Trophoblast cell (in vitro differentiated cells and primary cell): ENCODE results near the gene NLRP1.

Source experiments
- DNase-seq, 2 donors: peaks; one replicate each; pipeline ENCODE4 v3.0.0-alpha.2; 2016
- H2AFZ ChIP-seq: 2 replicates; pipeline ENCODE4 v1.6.1; 2013; ENCODE audit warnings: low read length, moderate library complexity, mild to moderate bottlenecking; ENCODE audit not compliant: insufficient read depth, poor library complexity
- H2AK5ac ChIP-seq: 2 replicates; pipeline ENCODE4 v1.6.1; 2013; ENCODE audit warnings: mild to moderate bottlenecking, low read length
- H2BK120ac ChIP-seq: 2 replicates; pipeline ENCODE4 v1.6.1; 2013; ENCODE audit warnings: low read length, mild to moderate bottlenecking, moderate library complexity; ENCODE audit not compliant: insufficient read depth, poor library complexity
- H2BK12ac ChIP-seq: 2 replicates; pipeline ENCODE4 v1.6.1; 2013; ENCODE audit warnings: mild to moderate bottlenecking, low read length, moderate library complexity
- H2BK5ac ChIP-seq: 2 replicates; pipeline ENCODE4 v1.6.1; 2013; ENCODE audit warnings: low read length, low read depth, moderate library complexity, mild to moderate bottlenecking; ENCODE audit not compliant: poor library complexity
- H3K14ac ChIP-seq: 2 replicates; pipeline ENCODE4 v1.6.1; 2013; ENCODE audit warnings: mild to moderate bottlenecking, low read length
- H3K18ac ChIP-seq: 2 replicates; pipeline ENCODE4 v1.6.1; 2013; ENCODE audit warnings: mild to moderate bottlenecking, low read length
- H3K23ac ChIP-seq: 2 replicates; pipeline ENCODE4 v1.6.1; 2013; ENCODE audit warnings: low read length
- H3K27ac ChIP-seq: 2 replicates; pipeline ENCODE4 v1.5.1; 2013; ENCODE audit warnings: low read depth, mild to moderate bottlenecking, inconsistent platforms, low read length, moderate library complexity
- H3K27me3 ChIP-seq: 2 replicates; pipeline ENCODE4 v1.6.1; 2013; ENCODE audit warnings: inconsistent platforms, mild to moderate bottlenecking, low read length, moderate library complexity; ENCODE audit not compliant: insufficient read depth
- H3K36me3 ChIP-seq, 2 experiments: 1 replicate in 1 of 2; 2 replicates in 1 of 2; pipeline ENCODE4 v1.6.1; 2013; ENCODE audit warnings: low read length in 2 of 2, mild to moderate bottlenecking in 2 of 2, moderate library complexity in 1 of 2; ENCODE audit not compliant: insufficient read depth in 2 of 2, control insufficient read depth in 1 of 2
- H3K4ac ChIP-seq: 2 replicates; pipeline ENCODE4 v1.6.1; 2013; ENCODE audit warnings: low read depth, mild to moderate bottlenecking, low read length, moderate library complexity
- H3K4me1 ChIP-seq, 2 experiments: 1 replicate in 1 of 2; 2 replicates in 1 of 2; pipeline ENCODE4 v1.6.1; 2013; ENCODE audit warnings: low read length in 2 of 2, mild to moderate bottlenecking in 2 of 2, moderate library complexity in 1 of 2; ENCODE audit not compliant: insufficient read depth in 2 of 2, control insufficient read depth in 1 of 2
- H3K4me2 ChIP-seq: 2 replicates; pipeline ENCODE4 v1.6.1; 2013; ENCODE audit warnings: inconsistent platforms, mild to moderate bottlenecking, low read length, moderate library complexity
- H3K4me3 ChIP-seq: 2 replicates; pipeline ENCODE4 v1.5.1; 2013; ENCODE audit warnings: mild to moderate bottlenecking, low read depth, low read length, inconsistent platforms
- H3K79me1 ChIP-seq: one replicate; pipeline ENCODE4 v1.6.1; 2013; ENCODE audit warnings: low read length
- H3K79me2 ChIP-seq: 2 replicates; pipeline ENCODE4 v1.6.1; 2013; ENCODE audit warnings: low read length, mild to moderate bottlenecking; ENCODE audit not compliant: control insufficient read depth, insufficient read depth, poor library complexity
- H3K9ac ChIP-seq: 2 replicates; pipeline ENCODE4 v1.6.1; 2013; ENCODE audit warnings: mild to moderate bottlenecking, low read length
- H3K9me3 ChIP-seq: 2 replicates; pipeline ENCODE4 v1.6.1; 2013; ENCODE audit warnings: low read depth, mild to moderate bottlenecking, control low read depth, inconsistent platforms, low read length; ENCODE audit not compliant: insufficient read depth
- H4K12ac ChIP-seq: 2 replicates; pipeline ENCODE4 v1.6.1; 2013; ENCODE audit warnings: low read depth, mild to moderate bottlenecking, low read length, moderate library complexity
- H4K8ac ChIP-seq: 2 replicates; pipeline ENCODE4 v1.6.1; 2013; ENCODE audit warnings: low read depth, mild to moderate bottlenecking, low read length, moderate library complexity
- H4K91ac ChIP-seq: one replicate; pipeline ENCODE4 v1.6.1; 2013; ENCODE audit warnings: low read depth, mild to moderate bottlenecking, low read length, moderate library complexity
- WGBS: extraction: QIAGEN DNeasy Blood & Tissue Kit; methylation state at CpG from one replicate; pipeline ENCODE4 v1.1.7; 2013; ENCODE audit warnings: missing lambda C conversion rate; ENCODE audit not compliant: insufficient read length, insufficient coverage; ENCODE audit errors: extremely low coverage; 5-methylcytosine and 5-hydroxymethylcytosine counted together

The NLRP1 gene

GRCh38 chr17:5492970-5493369 lies 91.3 kb downstream of the NLRP1 start:
- Histone ChIP-seq H2BK5ac (no peak overlapping the region), H3K18ac (no peak overlapping the region), H3K79me1 (no peaks in the 10 kb centered on the region), H3K4me3 (no peak overlapping the region), H3K4me2 (no peak overlapping the region), H4K8ac (no peak overlapping the region), H2BK120ac (no peak overlapping the region), H4K12ac (no peak overlapping the region), H3K14ac (no peak overlapping the region), H4K91ac (no peak overlapping the region), H2BK12ac (no peak overlapping the region), H3K9me3 (no peaks in the 10 kb centered on the region), H2AK5ac (no peak overlapping the region), H2AFZ (no peak overlapping the region), H3K9ac (no peak overlapping the region), H3K4ac (no peak overlapping the region), H3K79me2 (no peaks in the 10 kb centered on the region), H3K27ac (no peak overlapping the region), H3K36me3 (peaks cover 5 to 6% of the 10 kb centered on the region in 2 experiments), H3K27me3 (no peaks in the 10 kb centered on the region), H3K23ac (no peak overlapping the region), H3K4me1 (no peaks in the 10 kb centered on the region)
- no peak for DNase-seq
- WGBS: no CpG with 5 or more reads among the region's 2 CpGs

- peaks cover 6 to 8% of the 10 kb centered on the region in 2 experiments for H3K36me3 ChIP-seq
- DNase-seq: no peak
Observed at GRCh38 chr17:5488752-5489151, 95.6 kb downstream of the NLRP1 start.

GRCh38 chr17:5486206-5487124 lies 97.8 kb downstream of the NLRP1 start, which contains the start of gene MIS12:
TSS of gene MIS12 (plus strand) at chr17:5486566. CDS start at chr17:5488863, 2,297 bp downstream.
- H3K9ac ChIP-seq: peak within 1 kb of the TSS; percentile 92
- peak within 1 kb of the TSS; percentile 91 for H4K12ac ChIP-seq
- H4K8ac ChIP-seq: peak within 1 kb of the TSS; percentile 98
- no peak within 1 kb of the TSS for H3K23ac ChIP-seq
- peaks cover 2% of the 10 kb centered on the region in 2 experiments for H3K4me1 ChIP-seq
- peak within 1 kb of the TSS; percentile 96 for H2BK120ac ChIP-seq
- peak within 1 kb of the TSS; percentile 13 for H2BK12ac ChIP-seq
- peak; percentile 98 for DNase-seq
- no CpG with 5 or more reads among the region's 77 CpGs for WGBS
- no peaks in the 10 kb centered on the region for H3K27me3 ChIP-seq
- H3K4ac ChIP-seq: peak within 1 kb of the TSS; percentile 99
- H3K18ac ChIP-seq: peak within 1 kb of the TSS; percentile 91
- peaks cover 11 to 16% of the 10 kb centered on the region in 2 experiments for H3K36me3 ChIP-seq
- peak within 1 kb of the TSS; percentile 99 for H3K4me3 ChIP-seq
- no peaks in the 10 kb centered on the region for H3K9me3 ChIP-seq
- H2AFZ ChIP-seq: peak within 1 kb of the TSS; percentile 97
- peaks cover 9% of the 10 kb centered on the region for H3K79me1 ChIP-seq
- H2BK5ac ChIP-seq: peak within 1 kb of the TSS; percentile 83
- H2AK5ac ChIP-seq: peak within 1 kb of the TSS; percentile 92
- H4K91ac ChIP-seq: peak within 1 kb of the TSS; percentile 92
- peak within 1 kb of the TSS; percentile 96 for H3K14ac ChIP-seq
- peaks cover 14% of the 10 kb centered on the region for H3K79me2 ChIP-seq
- H3K4me2 ChIP-seq: peak within 1 kb of the TSS; percentile 91
- peak within 1 kb of the TSS; percentile 96 for H3K27ac ChIP-seq

More at GRCh38 chr17:5488752-5489151, 95.6 kb downstream of the NLRP1 start:
- Histone ChIP-seq H3K4me1 (peaks cover 2% of the 10 kb centered on the region in 2 experiments), H3K14ac (no peak overlapping the region), H2BK12ac (no peak overlapping the region), H2AFZ (no peak overlapping the region), H4K12ac (no peak overlapping the region), H3K9ac (no peak overlapping the region), H3K4me3 (no peak overlapping the region), H2AK5ac (no peak overlapping the region), H4K8ac (no peak overlapping the region), H4K91ac (no peak overlapping the region), H3K79me2 (peaks cover 14% of the 10 kb centered on the region), H2BK5ac (no peak overlapping the region), H3K27ac (no peak overlapping the region), H3K79me1 (peaks cover 9% of the 10 kb centered on the region), H3K9me3 (no peaks in the 10 kb centered on the region), H3K4ac (no peak overlapping the region), H3K23ac (no peak overlapping the region), H2BK120ac (no peak overlapping the region), H3K18ac (no peak overlapping the region), H3K4me2 (no peak overlapping the region), H3K27me3 (no peaks in the 10 kb centered on the region)
- no CpG with 5 or more reads among the region's 8 CpGs for WGBS

GRCh38 chr17:5485270-5486205 lies 98.8 kb downstream of the NLRP1 start, which contains the start of gene DERL2:
TSS of gene DERL2 (minus strand) at chr17:5486178. CDS start at chr17:5486161, 17 bp downstream.
- H3K4me3 ChIP-seq: peak within 1 kb of the TSS; percentile 99
- H3K4me1 ChIP-seq: peaks cover 2% of the 10 kb centered on the region in 2 experiments
- peaks cover 9% of the 10 kb centered on the region for H3K79me1 ChIP-seq
- H3K27ac ChIP-seq: peak within 1 kb of the TSS; percentile 96
- H3K9ac ChIP-seq: peak within 1 kb of the TSS; percentile 92
- H2AK5ac ChIP-seq: peak within 1 kb of the TSS; percentile 92
- peaks cover 14% of the 10 kb centered on the region for H3K79me2 ChIP-seq
- peak within 1 kb of the TSS; percentile 96 for H2BK120ac ChIP-seq
- peak within 1 kb of the TSS; percentile 97 for H2AFZ ChIP-seq
- peaks cover 11 to 17% of the 10 kb centered on the region in 2 experiments for H3K36me3 ChIP-seq
- peak within 1 kb of the TSS; percentile 99 for H3K4ac ChIP-seq
- peak within 1 kb of the TSS; percentile 13 for H2BK12ac ChIP-seq
- peak within 1 kb of the TSS; percentile 91 for H4K12ac ChIP-seq
- peak within 1 kb of the TSS; percentile 92 for H4K91ac ChIP-seq
- H3K27me3 ChIP-seq: no peaks in the 10 kb centered on the region
- peak within 1 kb of the TSS; percentile 91 for H3K4me2 ChIP-seq
- peak in 1 of 2 donors; percentile 21 for DNase-seq
- no CpG with 5 or more reads among the region's 29 CpGs for WGBS
- H3K18ac ChIP-seq: peak within 1 kb of the TSS; percentile 91
- peak within 1 kb of the TSS; percentile 96 for H3K14ac ChIP-seq
- H4K8ac ChIP-seq: peak within 1 kb of the TSS; percentile 98
- H3K9me3 ChIP-seq: no peaks in the 10 kb centered on the region
- no peak within 1 kb of the TSS for H3K23ac ChIP-seq
- H2BK5ac ChIP-seq: peak within 1 kb of the TSS; percentile 83
